Right ventricle myocardium inferior (tissue), 1 donor: ENCODE measurements around the gene EIF4EBP2. TPM values are rescaled to one million over a fixed set of nuclear protein-coding genes. Genes with fewer than 3 reads are reported as not detected.

Experiments used
- ATAC-seq: fragments of 200-7000 bp; cut with Tn5 transposase; one replicate; pipeline ENCODE4 v1.9.1; 2020; ENCODE audit warnings: mild to moderate bottlenecking, moderate library complexity
- DNase-seq: peaks from one replicate; pipeline ENCODE4 v3.0.0; 2021; ENCODE audit errors: missing footprints
- intact Hi-C: fragments of 100-400 bp; cut with DNase I; formaldehyde crosslinking; loops from one replicate; pipeline ENCODE4 v1.11.0; 2022
- total RNA-seq: library from RNA; stranded (reverse); fragmentation: NEBNext Ultra II Directional; extraction: Animal tissue kit (Norgen Biotek cat#: 25700); gene quantifications from one replicate; pipeline ENCODE4 v1.2.1, GENCODE V29; 2021
- donor health status: DM: no; HTN: yes; CAD: no; lungs with severe emphysema.

Gene EIF4EBP2
- total RNA-seq, 1 donor from 2014 or later, result 91.6 TPM

DNA sequence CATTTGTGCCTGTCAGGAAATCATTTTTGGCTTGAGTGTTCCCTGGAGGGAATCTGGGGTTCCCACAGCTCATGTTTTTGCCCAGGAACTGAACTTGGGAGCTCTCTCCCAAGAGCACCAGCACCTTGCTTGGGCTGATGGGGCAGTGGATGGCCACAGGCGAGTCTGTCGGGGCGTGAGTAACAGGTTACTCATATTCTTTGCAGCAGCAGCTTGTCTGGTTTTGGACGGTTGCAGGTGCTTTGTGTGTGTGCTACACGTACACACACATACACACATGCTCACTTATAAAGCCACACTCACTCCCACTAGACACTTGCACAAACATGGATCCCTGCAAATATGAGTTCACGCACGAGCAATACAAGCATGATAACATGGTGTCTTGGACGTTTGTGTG lies 71.7 kb downstream of the EIF4EBP2 start:
- DNase-seq (no peak), ATAC-seq (no peak)
- intact Hi-C loops, result loop anchor here (2.0 kb wide), 1 partner anchor 13 kb away; no protein-coding TSS in a partner anchor

GRCh38 chr10:70476249-70477035 lies 72.5 kb downstream of the EIF4EBP2 start:
- ATAC-seq (no peak), DNase-seq (peak; percentile 40)
- intact Hi-C loops, result loop anchor here (2.0 kb wide), 1 partner anchor 14 kb away; no protein-coding TSS in a partner anchor

DNA sequence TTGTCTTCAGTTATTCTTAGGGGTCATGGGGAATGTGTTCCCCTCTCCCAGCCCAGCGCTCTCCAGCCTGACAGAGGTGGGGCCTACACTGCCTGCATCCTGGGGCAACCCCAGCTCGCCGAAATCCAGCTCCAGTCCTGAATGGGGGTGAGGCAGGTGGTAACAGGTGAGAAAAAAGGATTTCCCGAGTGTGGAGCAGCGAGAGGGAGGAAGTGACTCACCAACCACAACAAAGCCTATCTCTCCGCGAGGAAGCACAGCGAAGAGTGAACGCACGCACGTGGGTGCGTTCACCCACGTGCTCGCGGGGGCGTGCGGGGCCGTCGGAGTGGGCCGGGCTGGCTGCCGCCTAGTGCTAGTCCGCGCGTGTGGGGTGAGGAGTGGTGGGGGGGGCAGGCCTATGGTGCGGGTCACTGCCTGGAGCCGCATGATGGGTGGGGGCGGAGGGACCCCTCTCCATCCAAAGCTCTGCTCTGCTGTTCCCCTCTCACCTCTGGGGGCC lies 73.8 kb downstream of the EIF4EBP2 start:
- intact Hi-C loops, result loop anchor here (2.0 kb wide), 1 partner anchor 15 kb away; no protein-coding TSS in a partner anchor
- ATAC-seq, result no peak
- peak; percentile 49 for DNase-seq

Other genes with a start within 250 kb of the EIF4EBP2 start
- gene SAR1A, start 233.6 kb upstream of the EIF4EBP2 start, total RNA-seq, result 86.0 TPM
- gene PPA1, start 170.7 kb upstream of the EIF4EBP2 start, total RNA-seq, result 108 TPM
- not detected for gene NPFFR1, start 120.1 kb upstream of the EIF4EBP2 start, total RNA-seq
- 60.1 TPM for gene LRRC20, start 21.5 kb upstream of the EIF4EBP2 start, total RNA-seq
- not detected for gene NODAL, start 37.5 kb downstream of the EIF4EBP2 start, total RNA-seq
- gene PALD1, start 74.6 kb downstream of the EIF4EBP2 start, total RNA-seq, result 5.1 TPM
- gene PRF1, start 198.6 kb downstream of the EIF4EBP2 start, total RNA-seq, result 4.3 TPM